HG03378 (cell line): ENCODE results near the gene PTPRN2.
"Not testable (repeated sequence)": the region's sequence is repeated elsewhere in the genome, so short reads cannot be mapped to it uniquely, and the experiment has no call there.

Experiments used
- ATAC-seq: cut with Tn5 transposase; IDR thresholded peaks from one replicate; pipeline ENCODE4 v1.9.1; 2021; ENCODE audit warnings: mild to moderate bottlenecking, moderate library complexity; ENCODE audit not compliant: unreplicated experiment

Gene PTPRN2

GRCh38 chr7:158357106-158357897 lies 230.3 kb downstream of the PTPRN2 start:
- ATAC-seq, result no peak

GRCh38 chr7:158356454-158356853 lies 231.2 kb downstream of the PTPRN2 start:
- ATAC-seq, result no peak

- no peak for ATAC-seq
Observed at GRCh38 chr7:158355456-158356065, 232.1 kb downstream of the PTPRN2 start.

- no peak for ATAC-seq
Observed at GRCh38 chr7:158354861-158355260, 232.8 kb downstream of the PTPRN2 start.

GRCh38 chr7:158353606-158354570 lies 233.7 kb downstream of the PTPRN2 start:
- no peak for ATAC-seq

GRCh38 chr7:158351899-158352729 lies 235.5 kb downstream of the PTPRN2 start:
- ATAC-seq, result not testable (repeated sequence)

GRCh38 chr7:158351481-158351880 lies 236.1 kb downstream of the PTPRN2 start:
- ATAC-seq, result no peak

- ATAC-seq, result no peak
Observed at GRCh38 chr7:158351051-158351450, 236.6 kb downstream of the PTPRN2 start.

GRCh38 chr7:158350166-158350900 lies 237.3 kb downstream of the PTPRN2 start:
- ATAC-seq, result no peak

GRCh38 chr7:158348446-158348845 lies 239.2 kb downstream of the PTPRN2 start:
- no peak for ATAC-seq

- ATAC-seq, result not testable (repeated sequence)
Observed at GRCh38 chr7:158348039-158348438, 239.6 kb downstream of the PTPRN2 start.

GRCh38 chr7:158345731-158346130 lies 241.9 kb downstream of the PTPRN2 start:
- ATAC-seq, result no peak

- ATAC-seq, result no peak
Observed at GRCh38 chr7:158344706-158345300, 242.8 kb downstream of the PTPRN2 start.

GRCh38 chr7:158343936-158344455 lies 243.6 kb downstream of the PTPRN2 start:
- ATAC-seq, result no peak

GRCh38 chr7:158343526-158343925 lies 244.1 kb downstream of the PTPRN2 start:
- ATAC-seq, result no peak

GRCh38 chr7:158341097-158341496 lies 246.5 kb downstream of the PTPRN2 start:
- not testable (repeated sequence) for ATAC-seq

GRCh38 chr7:158336952-158337351 lies 250.7 kb downstream of the PTPRN2 start:
- not testable (repeated sequence) for ATAC-seq

GRCh38 chr7:158332516-158332915 lies 255.1 kb downstream of the PTPRN2 start:
- not testable (repeated sequence) for ATAC-seq
